ENCODE measurements around the gene FAM210B.

FAM210B gene

GRCh38 chr20:56342783-56343182, 16.0 kb upstream of the FAM210B start:
- no peak for TF ChIP-seq CTCF (IDR thresholded peaks at IDR 0.05)

- TF ChIP-seq CTCF (IDR thresholded peaks at IDR 0.05) = peak; percentile 89
These were observed 14.9 kb upstream of the FAM210B start for GRCh38 chr20:56343861-56344381.

- TF ChIP-seq CTCF (IDR thresholded peaks at IDR 0.05) = no peak
These were observed 12.9 kb upstream of the FAM210B start for GRCh38 chr20:56345911-56346310.

GRCh38 chr20:56347628-56348304, 11.0 kb upstream of the FAM210B start:
- no peak for TF ChIP-seq CTCF (IDR thresholded peaks at IDR 0.05)

- no peak for TF ChIP-seq CTCF (IDR thresholded peaks at IDR 0.05)
These were observed 10.5 kb upstream of the FAM210B start for GRCh38 chr20:56348305-56348693.

GRCh38 chr20:56348746-56349145, 10.0 kb upstream of the FAM210B start:
- no peak for TF ChIP-seq CTCF (IDR thresholded peaks at IDR 0.05)

GRCh38 chr20:56350842-56351241, 7.9 kb upstream of the FAM210B start:
- no peak for TF ChIP-seq CTCF (IDR thresholded peaks at IDR 0.05)
